ENCODE results near the gene FXYD5. TPM values are rescaled to one million over a fixed set of nuclear protein-coding genes. Genes with fewer than 3 reads are reported as not detected.

FXYD5 gene
- total RNA-seq, 1 donor from 2014 or later, result 12.4 TPM

DNA sequence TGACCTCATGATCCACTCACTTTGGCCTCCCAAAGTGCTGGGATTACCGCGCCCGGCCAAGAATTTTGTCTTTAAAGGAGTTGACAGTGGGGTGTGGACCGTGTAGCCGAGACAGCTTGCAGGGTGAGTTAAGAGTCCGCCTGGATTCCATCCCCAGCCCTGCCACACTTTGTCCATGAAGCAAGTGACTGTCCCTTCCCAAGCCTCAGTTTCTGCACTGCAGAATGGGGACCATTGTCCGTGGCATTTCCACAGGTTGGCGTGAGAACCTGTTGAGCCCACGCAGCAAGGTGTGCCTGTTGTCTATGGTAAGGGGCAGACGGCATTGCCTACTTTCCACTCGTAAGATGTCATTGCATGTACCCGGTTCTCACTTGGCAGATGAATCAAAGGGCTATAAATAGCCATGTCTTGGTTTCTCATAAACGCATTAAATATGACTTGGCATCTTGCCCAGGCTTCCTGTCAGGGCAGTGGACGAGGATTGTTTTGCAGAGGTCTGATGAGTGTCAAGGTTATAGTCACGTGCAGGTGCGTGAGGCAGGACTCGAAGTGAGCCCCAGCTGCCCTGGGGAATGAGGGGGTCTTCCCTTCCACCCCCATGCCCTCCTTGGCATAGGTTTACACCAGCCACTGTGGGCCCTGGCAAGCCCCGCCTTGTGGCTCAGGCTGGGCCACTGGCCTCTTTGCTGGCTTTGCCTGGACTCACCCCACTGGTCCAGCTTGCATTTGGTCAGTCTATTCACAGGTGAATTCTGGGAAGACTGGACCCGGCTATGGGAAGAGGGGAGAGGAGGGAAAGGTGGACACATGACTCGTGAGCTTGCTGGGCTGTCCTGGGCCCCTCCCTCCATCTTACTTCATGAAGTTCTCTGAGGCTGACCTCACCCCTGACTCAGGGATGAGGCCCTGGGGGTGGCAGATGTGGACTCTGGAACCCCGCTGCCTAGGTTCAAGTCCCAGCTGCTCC, 59.4 kb downstream of the FXYD5 start:
- H3K4me3 ChIP-seq (ENCODE audit: low read depth, low read length), result no peak overlapping the region
- no peaks in the 10 kb centered on the region for H3K36me3 ChIP-seq (ENCODE audit: control insufficient read depth, insufficient read depth, low read length)
- TF ChIP-seq, protein P1, sequence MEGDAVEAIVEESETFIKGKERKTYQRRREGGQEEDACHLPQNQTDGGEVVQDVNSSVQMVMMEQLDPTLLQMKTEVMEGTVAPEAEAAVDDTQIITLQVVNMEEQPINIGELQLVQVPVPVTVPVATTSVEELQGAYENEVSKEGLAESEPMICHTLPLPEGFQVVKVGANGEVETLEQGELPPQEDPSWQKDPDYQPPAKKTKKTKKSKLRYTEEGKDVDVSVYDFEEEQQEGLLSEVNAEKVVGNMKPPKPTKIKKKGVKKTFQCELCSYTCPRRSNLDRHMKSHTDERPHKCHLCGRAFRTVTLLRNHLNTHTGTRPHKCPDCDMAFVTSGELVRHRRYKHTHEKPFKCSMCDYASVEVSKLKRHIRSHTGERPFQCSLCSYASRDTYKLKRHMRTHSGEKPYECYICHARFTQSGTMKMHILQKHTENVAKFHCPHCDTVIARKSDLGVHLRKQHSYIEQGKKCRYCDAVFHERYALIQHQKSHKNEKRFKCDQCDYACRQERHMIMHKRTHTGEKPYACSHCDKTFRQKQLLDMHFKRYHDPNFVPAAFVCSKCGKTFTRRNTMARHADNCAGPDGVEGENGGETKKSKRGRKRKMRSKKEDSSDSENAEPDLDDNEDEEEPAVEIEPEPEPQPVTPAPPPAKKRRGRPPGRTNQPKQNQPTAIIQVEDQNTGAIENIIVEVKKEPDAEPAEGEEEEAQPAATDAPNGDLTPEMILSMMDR (IDR thresholded peaks at IDR 0.05; ENCODE audit: insufficient read depth, low read length, severe bottlenecking), result no peak
- peak; percentile 91 for DNase-seq (ENCODE audit: low read depth)
- peak; percentile 43 for FAIRE-seq
- no peaks in the 10 kb centered on the region for H3K27me3 ChIP-seq (ENCODE audit: control insufficient read depth, insufficient read depth, low read length)

DNA sequence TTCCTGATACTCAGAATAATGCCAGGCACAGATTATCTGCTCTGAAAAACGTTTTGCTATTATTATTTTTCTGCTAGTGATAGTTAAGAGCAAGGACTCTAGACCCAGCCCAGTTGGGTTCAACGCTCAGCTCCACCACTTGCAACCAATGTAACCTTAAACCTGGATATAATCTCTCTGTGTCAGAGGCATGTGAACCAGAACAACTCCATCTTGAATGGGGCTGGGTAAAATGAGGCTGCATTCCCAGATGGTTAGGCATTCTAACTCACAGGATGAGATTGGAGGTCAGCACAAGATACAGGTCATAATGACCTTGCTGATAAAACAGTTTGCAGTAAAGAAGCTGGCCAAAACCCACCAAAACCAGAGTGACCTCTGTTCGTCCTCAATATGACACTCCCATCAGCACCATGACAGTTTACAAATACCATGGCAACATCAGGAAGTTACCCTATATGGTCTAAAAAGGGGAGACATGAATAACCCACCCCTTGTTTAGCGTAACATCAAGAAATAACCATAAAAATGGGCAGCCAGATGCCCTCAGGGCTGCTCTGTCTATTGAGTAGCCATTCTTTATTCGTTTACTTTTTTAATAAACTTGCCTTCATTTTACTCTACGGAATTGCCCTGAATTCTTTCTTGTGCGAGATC, 60.4 kb downstream of the FXYD5 start:
- TF ChIP-seq, protein P1 (IDR thresholded peaks at IDR 0.05; ENCODE audit: insufficient read depth, low read length, severe bottlenecking), result no peak
- no peaks in the 10 kb centered on the region for H3K36me3 ChIP-seq (ENCODE audit: control insufficient read depth, insufficient read depth, low read length)
- no peak overlapping the region for H3K4me3 ChIP-seq (ENCODE audit: low read depth, low read length)
- H3K27me3 ChIP-seq (ENCODE audit: control insufficient read depth, insufficient read depth, low read length), result no peaks in the 10 kb centered on the region
- no peak for FAIRE-seq
- DNase-seq (ENCODE audit: low read depth), result no peak

GRCh38 chr19:35216016-35216832, 61.7 kb downstream of the FXYD5 start:
- no peak for FAIRE-seq
- TF ChIP-seq, protein P1 (IDR thresholded peaks at IDR 0.05; ENCODE audit: insufficient read depth, low read length, severe bottlenecking), result no peak
- Histone ChIP-seq H3K36me3 (ENCODE audit: control insufficient read depth, insufficient read depth, low read length) (no peaks in the 10 kb centered on the region), H3K4me3 (ENCODE audit: low read depth, low read length) (no peak overlapping the region), H3K27me3 (ENCODE audit: control insufficient read depth, insufficient read depth, low read length) (no peaks in the 10 kb centered on the region)
- DNase-seq (ENCODE audit: low read depth), result peak; percentile 62

DNA sequence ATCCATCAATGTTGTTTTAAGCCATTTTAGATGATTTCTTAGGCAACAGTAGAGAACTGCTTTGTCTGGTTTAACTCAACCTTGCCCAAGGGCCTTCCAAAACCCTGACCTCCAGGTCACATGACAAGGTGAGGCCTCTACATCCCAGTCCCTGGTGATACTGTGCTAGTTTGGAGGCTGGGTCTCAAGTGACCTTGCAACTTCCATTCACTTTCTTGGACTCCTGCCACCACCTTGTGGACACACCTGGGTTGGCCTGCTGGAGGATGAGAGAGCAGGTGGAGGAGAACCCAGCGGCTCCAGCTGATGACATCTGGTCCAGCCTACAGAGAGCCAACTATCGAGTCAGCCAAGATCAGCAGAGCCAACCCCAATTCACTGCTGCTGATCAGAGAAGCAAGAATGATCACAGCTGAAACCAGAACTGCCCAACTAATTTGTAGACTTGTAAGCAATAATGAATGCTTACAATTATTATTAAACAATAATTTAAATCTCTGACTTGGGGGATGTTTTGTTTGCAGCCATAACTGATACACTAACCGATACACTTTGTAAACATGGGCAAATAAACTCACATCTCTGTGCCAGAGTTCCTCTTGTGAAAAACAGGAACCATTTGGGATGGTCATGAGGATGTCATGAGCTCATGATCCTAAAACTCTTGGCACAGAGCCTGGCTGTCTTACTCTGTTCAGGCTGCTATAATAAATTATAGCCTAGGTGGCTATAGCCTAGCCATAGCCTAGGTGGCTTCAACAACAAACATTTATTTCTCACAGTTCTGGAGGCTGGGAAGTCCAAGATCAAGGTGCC, 62.5 kb downstream of the FXYD5 start:
- DNase-seq (ENCODE audit: low read depth), result peak; percentile 5
- TF ChIP-seq, protein P1 (IDR thresholded peaks at IDR 0.05; ENCODE audit: insufficient read depth, low read length, severe bottlenecking), result peak; percentile 7
- Histone ChIP-seq H3K27me3 (ENCODE audit: control insufficient read depth, insufficient read depth, low read length) (no peaks in the 10 kb centered on the region), H3K4me3 (ENCODE audit: low read depth, low read length) (no peak overlapping the region), H3K36me3 (ENCODE audit: control insufficient read depth, insufficient read depth, low read length) (no peaks in the 10 kb centered on the region)
- no peak for FAIRE-seq

DNA sequence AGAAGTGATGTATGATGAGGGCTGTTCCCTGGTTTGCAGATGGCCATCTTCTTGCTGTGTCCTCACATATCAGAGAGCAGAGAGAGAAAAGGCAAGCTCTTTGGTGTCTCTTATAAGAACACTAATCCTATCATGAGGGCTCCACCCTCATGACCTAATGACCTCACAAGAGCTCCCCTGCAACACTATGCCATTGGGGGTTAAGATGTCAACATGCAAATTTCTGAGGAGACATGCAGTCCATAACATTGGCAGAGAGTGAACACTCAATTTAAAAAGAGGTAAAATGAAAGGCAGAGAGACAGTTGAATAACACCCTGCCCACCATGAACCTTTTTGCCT, 63.1 kb downstream of the FXYD5 start:
- Histone ChIP-seq H3K27me3 (ENCODE audit: control insufficient read depth, insufficient read depth, low read length) (no peaks in the 10 kb centered on the region), H3K36me3 (ENCODE audit: control insufficient read depth, insufficient read depth, low read length) (no peaks in the 10 kb centered on the region), H3K4me3 (ENCODE audit: low read depth, low read length) (no peak overlapping the region)
- TF ChIP-seq, protein P1 (IDR thresholded peaks at IDR 0.05; ENCODE audit: insufficient read depth, low read length, severe bottlenecking), result no peak
- FAIRE-seq (no peak), DNase-seq (ENCODE audit: low read depth) (no peak)

Measured in bronchial epithelial cell (primary cell).